ENCODE measurements around the gene C9orf85.

- no peak for TF ChIP-seq POLR2A (IDR thresholded peaks at IDR 0.05)
- TF ChIP-seq CTCF (IDR thresholded peaks at IDR 0.05), result no peak
These were observed 95.1 kb downstream of the C9orf85 start for GRCh38 chr9:72006501-72006900.

Measured in testis (tissue), 2 donors.